Brain microvascular endothelial cell (primary cell): ENCODE results near the gene GIPC2.
A peak's percentile ranks its signal among the peaks of the same experiment; 100 is the strongest.

Experiments
- DNase-seq: peaks from one replicate; pipeline ENCODE4 v3.0.0-alpha.2; 2020
- H3K27ac ChIP-seq: fragments of 250-450 bp; sonication (Bioruptor Pico); 2 replicates; pipeline ENCODE4 v1.5.1; 2020; ENCODE audit warnings: mild to moderate bottlenecking, moderate library complexity
- H3K27me3 ChIP-seq: fragments of 250-450 bp; sonication (Bioruptor Pico); replicated peaks from 2 replicates; pipeline ENCODE4 v1.5.1; 2020; ENCODE audit warnings: mild to moderate bottlenecking
- H3K36me3 ChIP-seq: fragments of 250-450 bp; sonication (Bioruptor Pico); replicated peaks from 2 replicates; pipeline ENCODE4 v1.5.1; 2020; ENCODE audit warnings: mild to moderate bottlenecking
- H3K4me3 ChIP-seq: 2 replicates; pipeline ENCODE4 v1.5.1; 2011; ENCODE audit warnings: low read depth, mild to moderate bottlenecking, control low read depth, low read length, moderate library complexity
- CTCF ChIP-seq: IDR thresholded peaks from 2 replicates; pipeline ENCODE4 v1.5.1; 2011; ENCODE audit warnings: low read depth, mild to moderate bottlenecking, moderate library complexity, low read length, control low read depth, inconsistent platforms; ENCODE audit errors: missing control alignments
- in situ Hi-C: cut with HindIII; loops from 2 replicates; pipeline ENCODE4 v1.10.0; 2017; ENCODE audit warnings: low sequenced_read_pairs, low pct_ligation_motif_present

Gene GIPC2

GRCh38 chr1:78029793-78030192, 16.0 kb upstream of the GIPC2 start:
- H3K4me3 ChIP-seq = no peak overlapping the region
- no peaks in the 10 kb centered on the region for H3K27me3 ChIP-seq
- H3K27ac ChIP-seq = no peak overlapping the region
- in situ Hi-C loops = no loop called here
- H3K36me3 ChIP-seq = no peaks in the 10 kb centered on the region
- no peak for TF ChIP-seq CTCF
- no peak for DNase-seq

GRCh38 chr1:78032996-78033796, 12.6 kb upstream of the GIPC2 start:
- no peak for TF ChIP-seq CTCF
- H3K27ac ChIP-seq = no peak overlapping the region
- H3K27me3 ChIP-seq = no peaks in the 10 kb centered on the region
- no peak for DNase-seq
- in situ Hi-C loops = no loop called here
- H3K36me3 ChIP-seq = no peaks in the 10 kb centered on the region
- H3K4me3 ChIP-seq = no peak overlapping the region

GRCh38 chr1:78033797-78034172, 12.0 kb upstream of the GIPC2 start:
- no peak for DNase-seq
- in situ Hi-C loops = no loop called here
- Histone ChIP-seq H3K4me3 (no peak overlapping the region), H3K36me3 (no peaks in the 10 kb centered on the region), H3K27ac (no peak overlapping the region), H3K27me3 (no peaks in the 10 kb centered on the region)
- TF ChIP-seq CTCF = no peak

GRCh38 chr1:78035121-78035520, 10.6 kb upstream of the GIPC2 start:
- Histone ChIP-seq H3K36me3 (no peaks in the 10 kb centered on the region), H3K4me3 (no peak overlapping the region), H3K27me3 (no peaks in the 10 kb centered on the region), H3K27ac (no peak overlapping the region)
- no peak for DNase-seq
- in situ Hi-C loops = no loop called here
- TF ChIP-seq CTCF = no peak

GRCh38 chr1:78036450-78036849, 9.3 kb upstream of the GIPC2 start:
- Histone ChIP-seq H3K27me3 (no peaks in the 10 kb centered on the region), H3K36me3 (no peaks in the 10 kb centered on the region), H3K4me3 (no peak overlapping the region), H3K27ac (no peak overlapping the region)
- no peak for TF ChIP-seq CTCF
- in situ Hi-C loops = no loop called here
- no peak for DNase-seq

- H3K27me3 ChIP-seq = no peaks in the 10 kb centered on the region
- DNase-seq = peak; percentile 70
- TF ChIP-seq CTCF = no peak
- H3K27ac ChIP-seq = peak overlapping the region; percentile 57
- H3K36me3 ChIP-seq = no peaks in the 10 kb centered on the region
- in situ Hi-C loops = no loop called here
- no peak overlapping the region for H3K4me3 ChIP-seq
Measured at GRCh38 chr1:78038071-78038470, 7.7 kb upstream of the GIPC2 start.
